ENCODE data around the gene ZC3H18.

ZC3H18 gene

DNA sequence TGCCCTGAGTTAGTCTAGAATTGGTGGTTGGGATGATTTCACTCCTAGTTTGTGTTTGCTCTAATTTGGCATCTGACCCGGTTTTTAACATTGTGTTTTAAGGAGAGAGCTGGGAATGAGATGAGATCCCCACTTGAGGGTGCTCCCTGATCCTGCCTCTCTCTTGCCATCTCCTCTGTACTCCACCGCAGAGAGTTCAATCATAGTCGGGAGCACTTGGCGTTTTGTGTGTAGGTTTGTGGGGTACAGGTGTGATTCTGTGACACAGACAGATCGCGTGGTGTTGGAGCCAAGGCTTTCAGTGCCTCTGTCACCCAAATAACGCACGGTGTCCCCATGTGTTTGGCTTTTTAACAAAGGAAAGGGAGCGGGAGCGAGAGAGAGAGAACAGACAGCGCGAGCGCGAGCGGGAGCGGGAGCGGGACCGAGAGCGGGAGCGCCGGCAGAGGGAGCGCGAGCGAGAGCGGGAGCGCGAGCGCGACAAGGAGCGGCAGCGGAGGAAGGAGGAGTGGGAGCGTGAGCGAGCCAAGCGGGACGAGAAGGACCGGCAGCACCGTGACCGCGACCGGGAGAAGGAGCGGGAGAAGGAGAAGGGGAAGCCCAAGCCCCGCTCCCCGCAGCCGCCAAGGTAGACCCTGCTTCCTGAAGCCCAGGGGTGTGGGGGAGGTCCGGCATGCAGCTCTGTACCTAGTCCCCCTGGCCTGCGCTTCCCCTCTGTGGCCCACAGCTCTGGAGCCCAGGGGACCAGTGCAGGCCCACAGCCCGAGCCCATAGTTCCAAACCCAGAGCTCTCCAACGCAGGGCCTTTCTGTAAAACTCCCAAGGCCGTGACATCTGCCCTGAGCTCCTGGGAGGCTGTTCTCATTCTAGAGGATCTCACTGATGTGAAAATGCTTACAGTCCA lies 41.0 kb downstream of the ZC3H18 start:
- TF ChIP-seq TCF4 (CRISPR knock-in tag; IDR thresholded peaks at IDR 0.05; ENCODE audit: borderline replicate concordance) (no peak), ZNF565 (CRISPR knock-in tag; conservative IDR thresholded peaks at IDR 0.05; ENCODE audit: low read depth) (no peak), SNAI2 (CRISPR knock-in tag; IDR thresholded peaks at IDR 0.05) (no peak), BACH2 (CRISPR knock-in tag; IDR thresholded peaks at IDR 0.05; ENCODE audit: borderline replicate concordance) (no peak), ZNF8 (CRISPR knock-in tag; IDR thresholded peaks at IDR 0.05) (no peak), GLIS3 (CRISPR knock-in tag; IDR thresholded peaks at IDR 0.05) (no peak), ZNF70 (CRISPR knock-in tag; IDR thresholded peaks at IDR 0.05) (no peak), ARNTL (CRISPR knock-in tag; IDR thresholded peaks at IDR 0.05; ENCODE audit: borderline replicate concordance, low read depth) (no peak), TOX (CRISPR knock-in tag; IDR thresholded peaks at IDR 0.05; ENCODE audit: borderline replicate concordance) (no peak), ISL1 (CRISPR knock-in tag; IDR thresholded peaks at IDR 0.05) (no peak), ESRRG (CRISPR knock-in tag; IDR thresholded peaks at IDR 0.05) (no peak), OSR1 (CRISPR knock-in tag; IDR thresholded peaks at IDR 0.05) (no peak), PPARA (CRISPR knock-in tag; IDR thresholded peaks at IDR 0.05; ENCODE audit: borderline replicate concordance) (no peak), ZC3H10 (CRISPR knock-in tag; IDR thresholded peaks at IDR 0.05) (no peak), RARB (CRISPR knock-in tag; IDR thresholded peaks at IDR 0.05) (no peak), CSDC2 (CRISPR knock-in tag; IDR thresholded peaks at IDR 0.05) (no peak), ZFP3 (CRISPR knock-in tag; IDR thresholded peaks at IDR 0.05) (no peak)
- TF ChIP-seq, protein P1, sequence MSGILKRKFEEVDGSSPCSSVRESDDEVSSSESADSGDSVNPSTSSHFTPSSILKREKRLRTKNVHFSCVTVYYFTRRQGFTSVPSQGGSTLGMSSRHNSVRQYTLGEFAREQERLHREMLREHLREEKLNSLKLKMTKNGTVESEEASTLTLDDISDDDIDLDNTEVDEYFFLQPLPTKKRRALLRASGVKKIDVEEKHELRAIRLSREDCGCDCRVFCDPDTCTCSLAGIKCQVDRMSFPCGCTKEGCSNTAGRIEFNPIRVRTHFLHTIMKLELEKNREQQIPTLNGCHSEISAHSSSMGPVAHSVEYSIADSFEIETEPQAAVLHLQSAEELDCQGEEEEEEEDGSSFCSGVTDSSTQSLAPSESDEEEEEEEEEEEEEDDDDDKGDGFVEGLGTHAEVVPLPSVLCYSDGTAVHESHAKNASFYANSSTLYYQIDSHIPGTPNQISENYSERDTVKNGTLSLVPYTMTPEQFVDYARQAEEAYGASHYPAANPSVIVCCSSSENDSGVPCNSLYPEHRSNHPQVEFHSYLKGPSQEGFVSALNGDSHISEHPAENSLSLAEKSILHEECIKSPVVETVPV (CRISPR knock-in tag; IDR thresholded peaks at IDR 0.05), result no peak
- TF ChIP-seq, protein P2, sequence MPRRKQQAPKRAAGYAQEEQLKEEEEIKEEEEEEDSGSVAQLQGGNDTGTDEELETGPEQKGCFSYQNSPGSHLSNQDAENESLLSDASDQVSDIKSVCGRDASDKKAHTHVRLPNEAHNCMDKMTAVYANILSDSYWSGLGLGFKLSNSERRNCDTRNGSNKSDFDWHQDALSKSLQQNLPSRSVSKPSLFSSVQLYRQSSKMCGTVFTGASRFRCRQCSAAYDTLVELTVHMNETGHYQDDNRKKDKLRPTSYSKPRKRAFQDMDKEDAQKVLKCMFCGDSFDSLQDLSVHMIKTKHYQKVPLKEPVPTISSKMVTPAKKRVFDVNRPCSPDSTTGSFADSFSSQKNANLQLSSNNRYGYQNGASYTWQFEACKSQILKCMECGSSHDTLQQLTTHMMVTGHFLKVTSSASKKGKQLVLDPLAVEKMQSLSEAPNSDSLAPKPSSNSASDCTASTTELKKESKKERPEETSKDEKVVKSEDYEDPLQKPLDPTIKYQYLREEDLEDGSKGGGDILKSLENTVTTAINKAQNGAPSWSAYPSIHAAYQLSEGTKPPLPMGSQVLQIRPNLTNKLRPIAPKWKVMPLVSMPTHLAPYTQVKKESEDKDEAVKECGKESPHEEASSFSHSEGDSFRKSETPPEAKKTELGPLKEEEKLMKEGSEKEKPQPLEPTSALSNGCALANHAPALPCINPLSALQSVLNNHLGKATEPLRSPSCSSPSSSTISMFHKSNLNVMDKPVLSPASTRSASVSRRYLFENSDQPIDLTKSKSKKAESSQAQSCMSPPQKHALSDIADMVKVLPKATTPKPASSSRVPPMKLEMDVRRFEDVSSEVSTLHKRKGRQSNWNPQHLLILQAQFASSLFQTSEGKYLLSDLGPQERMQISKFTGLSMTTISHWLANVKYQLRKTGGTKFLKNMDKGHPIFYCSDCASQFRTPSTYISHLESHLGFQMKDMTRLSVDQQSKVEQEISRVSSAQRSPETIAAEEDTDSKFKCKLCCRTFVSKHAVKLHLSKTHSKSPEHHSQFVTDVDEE (CRISPR knock-in tag; IDR thresholded peaks at IDR 0.05), result no peak
- TF ChIP-seq, protein P3, sequence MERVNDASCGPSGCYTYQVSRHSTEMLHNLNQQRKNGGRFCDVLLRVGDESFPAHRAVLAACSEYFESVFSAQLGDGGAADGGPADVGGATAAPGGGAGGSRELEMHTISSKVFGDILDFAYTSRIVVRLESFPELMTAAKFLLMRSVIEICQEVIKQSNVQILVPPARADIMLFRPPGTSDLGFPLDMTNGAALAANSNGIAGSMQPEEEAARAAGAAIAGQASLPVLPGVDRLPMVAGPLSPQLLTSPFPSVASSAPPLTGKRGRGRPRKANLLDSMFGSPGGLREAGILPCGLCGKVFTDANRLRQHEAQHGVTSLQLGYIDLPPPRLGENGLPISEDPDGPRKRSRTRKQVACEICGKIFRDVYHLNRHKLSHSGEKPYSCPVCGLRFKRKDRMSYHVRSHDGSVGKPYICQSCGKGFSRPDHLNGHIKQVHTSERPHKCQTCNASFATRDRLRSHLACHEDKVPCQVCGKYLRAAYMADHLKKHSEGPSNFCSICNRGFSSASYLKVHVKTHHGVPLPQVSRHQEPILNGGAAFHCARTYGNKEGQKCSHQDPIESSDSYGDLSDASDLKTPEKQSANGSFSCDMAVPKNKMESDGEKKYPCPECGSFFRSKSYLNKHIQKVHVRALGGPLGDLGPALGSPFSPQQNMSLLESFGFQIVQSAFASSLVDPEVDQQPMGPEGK (CRISPR knock-in tag; IDR thresholded peaks at IDR 0.05; ENCODE audit: borderline replicate concordance), result no peak
- no peak for ATAC-seq

GRCh38 chr16:88613293-88613692 lies 43.1 kb downstream of the ZC3H18 start:
- TF ChIP-seq, protein P3 (CRISPR knock-in tag; IDR thresholded peaks at IDR 0.05; ENCODE audit: borderline replicate concordance), result no peak
- no peak for ATAC-seq

DNA sequence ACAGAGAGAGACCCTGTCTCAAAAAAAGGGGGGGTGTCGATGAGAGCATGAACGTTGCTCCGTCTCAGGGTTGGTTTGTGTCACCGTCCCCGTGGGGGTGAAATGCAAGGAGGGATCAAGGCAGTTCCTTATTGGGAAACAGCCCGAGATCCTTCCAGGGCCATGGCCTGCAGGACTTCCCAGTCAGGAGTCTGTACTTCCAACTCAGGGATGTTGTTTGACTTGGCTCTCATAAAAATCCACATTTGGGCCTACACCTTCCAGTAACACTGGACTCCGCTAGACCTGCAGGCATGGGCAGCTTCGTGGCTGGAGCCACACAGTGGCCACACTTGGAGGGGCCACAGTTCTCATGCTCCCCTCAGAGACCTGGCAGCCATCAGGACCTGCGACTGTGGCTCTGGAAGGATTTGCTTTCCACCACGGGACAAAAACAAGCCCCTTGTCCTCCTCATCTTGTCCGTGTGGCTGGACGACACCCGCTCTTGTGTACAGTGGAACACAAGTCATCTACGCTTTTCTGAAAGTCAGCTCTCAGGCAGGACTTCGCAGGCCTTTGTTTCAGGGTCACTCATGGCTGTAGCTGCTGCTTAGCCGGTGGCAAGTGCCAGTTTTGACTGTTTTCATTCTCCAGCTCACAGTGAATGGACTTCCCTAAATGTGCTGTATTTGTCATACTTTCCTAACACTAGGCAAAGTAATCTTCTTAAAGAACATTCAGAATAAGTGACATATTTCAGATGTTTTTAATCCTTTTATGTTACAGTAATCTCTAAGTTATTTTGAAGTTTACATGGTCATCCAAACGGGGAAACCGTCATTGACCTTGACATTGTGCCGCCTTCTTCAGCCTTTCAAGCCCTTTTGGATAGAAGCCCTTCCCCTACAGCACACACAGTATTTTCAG lies 44.0 kb downstream of the ZC3H18 start:
- TF ChIP-seq, protein P3 (CRISPR knock-in tag; IDR thresholded peaks at IDR 0.05; ENCODE audit: borderline replicate concordance), result no peak
- TF ChIP-seq ZFP30 (CRISPR knock-in tag; IDR thresholded peaks at IDR 0.05) (no peak), OSR1 (CRISPR knock-in tag; IDR thresholded peaks at IDR 0.05) (no peak), GLIS3 (CRISPR knock-in tag; IDR thresholded peaks at IDR 0.05) (no peak)
- ATAC-seq, result no peak

Measured in SK-N-SH treated with all-trans-retinoic acid at 6 μM for 48 hours (cell line).